ENCODE results near the gene CLUH.

- TF ChIP-seq CTCF (conservative IDR thresholded peaks at IDR 0.05; ENCODE audit: low read length): no peak
- TF ChIP-seq EZH2phosphoT487 (IDR thresholded peaks at IDR 0.05; ENCODE audit: borderline replicate concordance): no peak
These were observed 20.3 kb downstream of the CLUH start for GRCh38 chr17:2691069-2691871.
